ENCODE data around the gene EPHA8.

Gene EPHA8

GRCh38 chr1:22529901-22530621 is 33.2 kb upstream of the EPHA8 start:
- TF ChIP-seq EZH2 (optimal IDR thresholded peaks at IDR 0.05; ENCODE audit: low read depth, low read length) = no peak
- TF ChIP-seq CTCF (IDR thresholded peaks at IDR 0.05; ENCODE audit: low read length) = no peak
- TF ChIP-seq EZH2phosphoT487 (IDR thresholded peaks at IDR 0.05; ENCODE audit: low read length) = no peak
- H2AFZ ChIP-seq (ENCODE audit: low read length) = no peak overlapping the region
- no peaks in the 10 kb centered on the region for H3K9me3 ChIP-seq (replicated peaks; ENCODE audit: insufficient read depth, low read length)
- H3K27ac ChIP-seq (ENCODE audit: low read length) = no peak overlapping the region
- no peak overlapping the region for H3K4me2 ChIP-seq (ENCODE audit: low read depth, low read length)
- H3K4me3 ChIP-seq (ENCODE audit: low read length) = no peak overlapping the region
- DNase-seq = no peak
- no peaks in the 10 kb centered on the region for H3F3A ChIP-seq (ENCODE audit: insufficient read depth, low read length)
- H4K20me1 ChIP-seq (ENCODE audit: insufficient read depth, low read length) = no peaks in the 10 kb centered on the region
- H3K27me3 ChIP-seq (replicated peaks; ENCODE audit: insufficient read depth, low read length) = no peaks in the 10 kb centered on the region
- no peaks in the 10 kb centered on the region for H3K9me2 ChIP-seq (replicated peaks; ENCODE audit: insufficient read depth, low read length)
- H3K9ac ChIP-seq (ENCODE audit: low read length) = no peak overlapping the region
- H3K4me1 ChIP-seq (ENCODE audit: low read length) = no peaks in the 10 kb centered on the region
- H3K36me3 ChIP-seq (replicated peaks; ENCODE audit: insufficient read depth, low read length) = no peaks in the 10 kb centered on the region
- H3K79me2 ChIP-seq (ENCODE audit: low read length) = no peaks in the 10 kb centered on the region

- no peaks in the 10 kb centered on the region for H3K9me3 ChIP-seq (replicated peaks; ENCODE audit: insufficient read depth, low read length)
- H3K9ac ChIP-seq (ENCODE audit: low read length) = no peak overlapping the region
- H3K4me2 ChIP-seq (ENCODE audit: low read depth, low read length) = no peak overlapping the region
- H3K27ac ChIP-seq (ENCODE audit: low read length) = no peak overlapping the region
- no peaks in the 10 kb centered on the region for H3K36me3 ChIP-seq (replicated peaks; ENCODE audit: insufficient read depth, low read length)
- no peak for TF ChIP-seq CTCF (IDR thresholded peaks at IDR 0.05; ENCODE audit: low read length)
- no peak for TF ChIP-seq EZH2 (optimal IDR thresholded peaks at IDR 0.05; ENCODE audit: low read depth, low read length)
- no peak for TF ChIP-seq EZH2phosphoT487 (IDR thresholded peaks at IDR 0.05; ENCODE audit: low read length)
- no peaks in the 10 kb centered on the region for H3K27me3 ChIP-seq (replicated peaks; ENCODE audit: insufficient read depth, low read length)
- no peak for DNase-seq
- H3K4me3 ChIP-seq (ENCODE audit: low read length) = no peak overlapping the region
- H3K9me2 ChIP-seq (replicated peaks; ENCODE audit: insufficient read depth, low read length) = no peaks in the 10 kb centered on the region
- no peaks in the 10 kb centered on the region for H3K79me2 ChIP-seq (ENCODE audit: low read length)
- no peaks in the 10 kb centered on the region for H3K4me1 ChIP-seq (ENCODE audit: low read length)
- no peak overlapping the region for H2AFZ ChIP-seq (ENCODE audit: low read length)
- H3F3A ChIP-seq (ENCODE audit: insufficient read depth, low read length) = no peaks in the 10 kb centered on the region
- no peaks in the 10 kb centered on the region for H4K20me1 ChIP-seq (ENCODE audit: insufficient read depth, low read length)
Observed at GRCh38 chr1:22530715-22531114, 32.6 kb upstream of the EPHA8 start.

- Histone ChIP-seq H3F3A (ENCODE audit: insufficient read depth, low read length) (no peaks in the 10 kb centered on the region), H3K27me3 (replicated peaks; ENCODE audit: insufficient read depth, low read length) (no peaks in the 10 kb centered on the region), H3K27ac (ENCODE audit: low read length) (no peak overlapping the region), H3K9me3 (replicated peaks; ENCODE audit: insufficient read depth, low read length) (no peaks in the 10 kb centered on the region), H3K9me2 (replicated peaks; ENCODE audit: insufficient read depth, low read length) (no peaks in the 10 kb centered on the region), H3K4me3 (ENCODE audit: low read length) (no peak overlapping the region), H3K36me3 (replicated peaks; ENCODE audit: insufficient read depth, low read length) (no peaks in the 10 kb centered on the region), H3K9ac (ENCODE audit: low read length) (no peak overlapping the region), H3K4me2 (ENCODE audit: low read depth, low read length) (no peak overlapping the region), H2AFZ (ENCODE audit: low read length) (no peak overlapping the region), H3K4me1 (ENCODE audit: low read length) (no peaks in the 10 kb centered on the region), H4K20me1 (ENCODE audit: insufficient read depth, low read length) (no peaks in the 10 kb centered on the region), H3K79me2 (ENCODE audit: low read length) (no peaks in the 10 kb centered on the region)
- TF ChIP-seq EZH2 (optimal IDR thresholded peaks at IDR 0.05; ENCODE audit: low read depth, low read length) = no peak
- TF ChIP-seq EZH2phosphoT487 (IDR thresholded peaks at IDR 0.05; ENCODE audit: low read length) = no peak
- no peak for TF ChIP-seq CTCF (IDR thresholded peaks at IDR 0.05; ENCODE audit: low read length)
- DNase-seq = no peak
Observed at GRCh38 chr1:22531251-22531650, 32.0 kb upstream of the EPHA8 start.

Measured in MM.1S (cell line).